HepG2 (cell line): ENCODE results near the gene SLC2A10. TPM values are rescaled to one million over a fixed set of nuclear protein-coding genes. Genes with fewer than 3 reads are reported as not detected.

Experiments used
- ASH2L ChIP-seq: fragments of 300-600, 200-600 bp; sonication (generic); IDR thresholded peaks from 2 replicates; pipeline ENCODE4 v1.7.0; 2017; ENCODE audit warnings: low read depth, mild to moderate bottlenecking, moderate library complexity, mixed read lengths, low read length; ENCODE audit not compliant: insufficient read length
- CHD2 ChIP-seq: IDR thresholded peaks from 2 replicates; pipeline ENCODE4 v1.6.1; 2011; ENCODE audit warnings: low read depth, low read length, improper control_type of control experiment
- DMAP1 ChIP-seq: IDR thresholded peaks from 2 replicates; pipeline ENCODE4 v1.6.1; 2016
- KAT8 ChIP-seq: IDR thresholded peaks from 2 replicates; pipeline ENCODE4 v1.6.1; 2016; ENCODE audit warnings: missing genetic modification reagents, missing compliant biosample characterization
- MIXL1 ChIP-seq: IDR thresholded peaks from 2 replicates; pipeline ENCODE4 v1.6.1; 2016
- NR1H2 ChIP-seq: sonication (generic); formaldehyde crosslinking; IDR thresholded peaks from 2 replicates; pipeline ENCODE4 v1.8.1; 2022; ENCODE audit warnings: low read depth, missing genetic modification reagents, borderline replicate concordance
- NR2F6 ChIP-seq, 2 experiments: IDR thresholded peaks; 2 replicates each; pipeline ENCODE4 v1.6.1; 2016; ENCODE audit warnings: antibody characterized with exemption in 1 of 2, mild to moderate bottlenecking in 1 of 2
- RARG ChIP-seq: sonication (generic); formaldehyde crosslinking; IDR thresholded peaks from 2 replicates; pipeline ENCODE4 v1.4.0; 2020; ENCODE audit warnings: low read depth, mild to moderate bottlenecking, missing genetic modification reagents
- RBAK ChIP-seq: sonication (generic); formaldehyde crosslinking; IDR thresholded peaks from 2 replicates; pipeline ENCODE4 v1.5.1; 2020; ENCODE audit warnings: mild to moderate bottlenecking, missing genetic modification reagents
- SATB2 ChIP-seq: sonication (generic); formaldehyde crosslinking; IDR thresholded peaks from 2 replicates; pipeline ENCODE4 v1.5.0; 2020; ENCODE audit warnings: missing genetic modification reagents
- SIX4 ChIP-seq: sonication (generic); formaldehyde crosslinking; IDR thresholded peaks from 2 replicates; pipeline ENCODE4 v1.4.0; 2020; ENCODE audit warnings: missing genetic modification reagents
- ZEB1 ChIP-seq: IDR thresholded peaks from 2 replicates; pipeline ENCODE4 v1.6.1; 2012; ENCODE audit warnings: mild to moderate bottlenecking, low read depth, inconsistent platforms; ENCODE audit not compliant: insufficient replicate concordance
- ZNF207 ChIP-seq: fragments of 450-650 bp; IDR thresholded peaks from 2 replicates; pipeline ENCODE4 v1.6.1; 2016; ENCODE audit warnings: antibody characterized with exemption, borderline replicate concordance
- polyA plus RNA-seq, 8 experiments: library from polyadenylated mRNA; depleted of rRNA in 3 of 8; stranded (reverse) in 7 of 8; unstranded in 1 of 8; fragments of >200 nt; fragmentation: Illumina TruSeq in 4 of 8; extraction: Trizol in 4 of 8; gene quantifications; 2 replicates each; pipeline versions ENCODE4 v1.2.1 to v1.2.3, GENCODE V29; 2011 to 2016; ENCODE audit warnings: low read depth in 4 of 8, missing spikeins in 1 of 8, mixed read lengths in 1 of 8; ENCODE audit not compliant: insufficient read depth in 1 of 8
- total RNA-seq, 5 experiments: library from RNA; depleted of rRNA; stranded (reverse); fragments of >200 nt; fragmentation: Illumina TruSeq; extraction: Trizol; gene quantifications; 2 replicates each; pipeline ENCODE4 v1.2.3, GENCODE V29; 2016; ENCODE audit warnings: low read depth in 1 of 5
- TF ChIP-seq, protein P1 (sequence below), 2 experiments: sonication (generic) in 1 of 2; formaldehyde crosslinking in 1 of 2; IDR thresholded peaks; 2 replicates each; pipeline versions ENCODE4 v1.6.1 to v1.9.0; 2014 to 2022; ENCODE audit warnings: antibody characterized with exemption in 1 of 2, borderline replicate concordance in 1 of 2, inconsistent platforms in 1 of 2, low read depth in 1 of 2, missing genetic modification reagents in 1 of 2
- TF ChIP-seq, protein P2 (sequence below): sonication (generic); formaldehyde crosslinking; IDR thresholded peaks from 2 replicates; pipeline ENCODE4 v1.4.0; 2020; ENCODE audit warnings: missing genetic modification reagents, mild to moderate bottlenecking, borderline replicate concordance
- TF ChIP-seq, protein P3 (sequence below): sonication (generic); formaldehyde crosslinking; IDR thresholded peaks from 2 replicates; pipeline ENCODE4 v1.4.0; 2020; ENCODE audit warnings: mild to moderate bottlenecking, low read depth, missing genetic modification reagents
- TF ChIP-seq, protein P4 (sequence below): sonication (generic); formaldehyde crosslinking; conservative IDR thresholded peaks from 2 replicates; pipeline ENCODE4 v1.8.1; 2023; ENCODE audit warnings: missing genetic modification reagents
- TF ChIP-seq, protein P5 (sequence below): IDR thresholded peaks from 2 replicates; pipeline ENCODE4 v1.6.1; 2018; ENCODE audit warnings: missing genetic modification reagents

The SLC2A10 gene
- total and polyA plus RNA-seq, 2 of the 13 experiments (the other 11 are each of a cell fraction or from before 2014, with no cell fraction given) = 16.0 to 18.4 TPM

DNA sequence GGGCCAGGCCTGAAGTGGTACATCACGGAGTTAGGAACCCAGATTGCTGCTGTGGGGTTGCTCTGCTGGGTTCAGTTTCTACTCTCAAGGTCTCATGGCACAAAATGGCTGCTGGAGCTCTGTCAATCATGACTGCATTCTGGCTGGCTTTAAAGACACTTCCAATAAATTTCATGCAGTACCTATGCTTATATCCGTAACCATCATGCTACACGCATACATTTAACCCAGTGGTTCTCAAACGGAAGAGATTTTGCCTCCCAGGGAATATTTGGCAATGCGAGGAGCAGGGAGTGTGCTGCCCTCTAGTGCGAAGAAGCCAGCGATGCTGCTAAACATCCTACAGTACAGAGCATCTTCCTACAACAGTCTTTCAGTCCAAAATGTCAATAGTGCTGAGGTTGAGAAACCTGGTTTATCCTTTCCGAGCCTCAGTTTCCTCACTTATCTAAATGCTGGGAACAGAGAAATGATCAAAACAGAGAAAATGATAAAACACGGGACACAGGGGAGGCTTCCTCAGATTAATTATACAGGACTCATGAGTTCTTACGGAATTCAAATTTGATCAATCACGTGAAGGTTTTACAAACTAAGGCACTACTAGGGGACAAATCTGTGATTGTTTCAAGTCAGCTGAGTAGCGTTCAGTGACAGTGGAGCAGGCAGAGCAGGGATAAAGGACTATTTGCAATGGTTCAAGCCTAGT is 9.6 kb upstream of the SLC2A10 start (continued):
- TF ChIP-seq, protein P1, sequence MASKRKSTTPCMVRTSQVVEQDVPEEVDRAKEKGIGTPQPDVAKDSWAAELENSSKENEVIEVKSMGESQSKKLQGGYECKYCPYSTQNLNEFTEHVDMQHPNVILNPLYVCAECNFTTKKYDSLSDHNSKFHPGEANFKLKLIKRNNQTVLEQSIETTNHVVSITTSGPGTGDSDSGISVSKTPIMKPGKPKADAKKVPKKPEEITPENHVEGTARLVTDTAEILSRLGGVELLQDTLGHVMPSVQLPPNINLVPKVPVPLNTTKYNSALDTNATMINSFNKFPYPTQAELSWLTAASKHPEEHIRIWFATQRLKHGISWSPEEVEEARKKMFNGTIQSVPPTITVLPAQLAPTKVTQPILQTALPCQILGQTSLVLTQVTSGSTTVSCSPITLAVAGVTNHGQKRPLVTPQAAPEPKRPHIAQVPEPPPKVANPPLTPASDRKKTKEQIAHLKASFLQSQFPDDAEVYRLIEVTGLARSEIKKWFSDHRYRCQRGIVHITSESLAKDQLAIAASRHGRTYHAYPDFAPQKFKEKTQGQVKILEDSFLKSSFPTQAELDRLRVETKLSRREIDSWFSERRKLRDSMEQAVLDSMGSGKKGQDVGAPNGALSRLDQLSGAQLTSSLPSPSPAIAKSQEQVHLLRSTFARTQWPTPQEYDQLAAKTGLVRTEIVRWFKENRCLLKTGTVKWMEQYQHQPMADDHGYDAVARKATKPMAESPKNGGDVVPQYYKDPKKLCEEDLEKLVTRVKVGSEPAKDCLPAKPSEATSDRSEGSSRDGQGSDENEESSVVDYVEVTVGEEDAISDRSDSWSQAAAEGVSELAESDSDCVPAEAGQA (IDR thresholded peaks at IDR 0.05; ENCODE audit: low read depth) = 0 out of 2 replicates have a peak, but pooled peaks have one; percentile 35
- TF ChIP-seq, protein P1 (CRISPR knock-in tag; IDR thresholded peaks at IDR 0.05; ENCODE audit: borderline replicate concordance) = no peak
- no peak for TF ChIP-seq ASH2L
- TF ChIP-seq SIX4 (CRISPR knock-in tag) = no peak
- TF ChIP-seq NR1H2 (CRISPR knock-in tag) = no peak
- TF ChIP-seq, protein P2, sequence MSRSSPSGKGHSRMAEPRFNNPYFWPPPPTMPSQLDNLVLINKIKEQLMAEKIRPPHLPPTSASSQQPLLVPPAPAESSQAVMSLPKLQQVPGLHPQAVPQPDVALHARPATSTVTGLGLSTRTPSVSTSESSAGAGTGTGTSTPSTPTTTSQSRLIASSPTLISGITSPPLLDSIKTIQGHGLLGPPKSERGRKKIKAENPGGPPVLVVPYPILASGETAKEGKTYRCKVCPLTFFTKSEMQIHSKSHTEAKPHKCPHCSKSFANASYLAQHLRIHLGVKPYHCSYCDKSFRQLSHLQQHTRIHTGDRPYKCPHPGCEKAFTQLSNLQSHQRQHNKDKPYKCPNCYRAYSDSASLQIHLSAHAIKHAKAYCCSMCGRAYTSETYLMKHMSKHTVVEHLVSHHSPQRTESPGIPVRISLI = 0 out of 2 replicates have a peak, but pooled peaks have one; percentile 41
- TF ChIP-seq CHD2 = no peak
- TF ChIP-seq, protein P3, sequence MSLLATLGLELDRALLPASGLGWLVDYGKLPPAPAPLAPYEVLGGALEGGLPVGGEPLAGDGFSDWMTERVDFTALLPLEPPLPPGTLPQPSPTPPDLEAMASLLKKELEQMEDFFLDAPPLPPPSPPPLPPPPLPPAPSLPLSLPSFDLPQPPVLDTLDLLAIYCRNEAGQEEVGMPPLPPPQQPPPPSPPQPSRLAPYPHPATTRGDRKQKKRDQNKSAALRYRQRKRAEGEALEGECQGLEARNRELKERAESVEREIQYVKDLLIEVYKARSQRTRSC (CRISPR knock-in tag) = no peak
- TF ChIP-seq RBAK (CRISPR knock-in tag) = no peak
- no peak for TF ChIP-seq NR2F6 (IDR thresholded peaks at IDR 0.05)
- no peak for TF ChIP-seq NR2F6 (CRISPR knock-in tag; IDR thresholded peaks at IDR 0.05)
- no peak for TF ChIP-seq MIXL1 (CRISPR knock-in tag)
- no peak for TF ChIP-seq ZNF207
- TF ChIP-seq KAT8 = 0 out of 2 replicates have a peak, but pooled peaks have one; percentile 53
- TF ChIP-seq, protein P4, sequence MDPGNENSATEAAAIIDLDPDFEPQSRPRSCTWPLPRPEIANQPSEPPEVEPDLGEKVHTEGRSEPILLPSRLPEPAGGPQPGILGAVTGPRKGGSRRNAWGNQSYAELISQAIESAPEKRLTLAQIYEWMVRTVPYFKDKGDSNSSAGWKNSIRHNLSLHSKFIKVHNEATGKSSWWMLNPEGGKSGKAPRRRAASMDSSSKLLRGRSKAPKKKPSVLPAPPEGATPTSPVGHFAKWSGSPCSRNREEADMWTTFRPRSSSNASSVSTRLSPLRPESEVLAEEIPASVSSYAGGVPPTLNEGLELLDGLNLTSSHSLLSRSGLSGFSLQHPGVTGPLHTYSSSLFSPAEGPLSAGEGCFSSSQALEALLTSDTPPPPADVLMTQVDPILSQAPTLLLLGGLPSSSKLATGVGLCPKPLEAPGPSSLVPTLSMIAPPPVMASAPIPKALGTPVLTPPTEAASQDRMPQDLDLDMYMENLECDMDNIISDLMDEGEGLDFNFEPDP (CRISPR knock-in tag) = no peak
- no peak for TF ChIP-seq RARG (CRISPR knock-in tag)
- TF ChIP-seq, protein P5, sequence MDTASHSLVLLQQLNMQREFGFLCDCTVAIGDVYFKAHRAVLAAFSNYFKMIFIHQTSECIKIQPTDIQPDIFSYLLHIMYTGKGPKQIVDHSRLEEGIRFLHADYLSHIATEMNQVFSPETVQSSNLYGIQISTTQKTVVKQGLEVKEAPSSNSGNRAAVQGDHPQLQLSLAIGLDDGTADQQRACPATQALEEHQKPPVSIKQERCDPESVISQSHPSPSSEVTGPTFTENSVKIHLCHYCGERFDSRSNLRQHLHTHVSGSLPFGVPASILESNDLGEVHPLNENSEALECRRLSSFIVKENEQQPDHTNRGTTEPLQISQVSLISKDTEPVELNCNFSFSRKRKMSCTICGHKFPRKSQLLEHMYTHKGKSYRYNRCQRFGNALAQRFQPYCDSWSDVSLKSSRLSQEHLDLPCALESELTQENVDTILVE (CRISPR knock-in tag) = peak; percentile 72; the same call in 1 of the 2 replicates
- TF ChIP-seq ZEB1 = no peak
- no peak; the same call in 1 of the 2 replicates for TF ChIP-seq DMAP1 (CRISPR knock-in tag)
- TF ChIP-seq SATB2 (CRISPR knock-in tag) = no peak
